Measurements from ENCODE around the gene PARVG. TPM values are rescaled to one million over a fixed set of nuclear protein-coding genes. Genes with fewer than 3 reads are reported as not detected.

PARVG gene
- total RNA-seq, 1 experiment from 2014 or later: not detected

DNA sequence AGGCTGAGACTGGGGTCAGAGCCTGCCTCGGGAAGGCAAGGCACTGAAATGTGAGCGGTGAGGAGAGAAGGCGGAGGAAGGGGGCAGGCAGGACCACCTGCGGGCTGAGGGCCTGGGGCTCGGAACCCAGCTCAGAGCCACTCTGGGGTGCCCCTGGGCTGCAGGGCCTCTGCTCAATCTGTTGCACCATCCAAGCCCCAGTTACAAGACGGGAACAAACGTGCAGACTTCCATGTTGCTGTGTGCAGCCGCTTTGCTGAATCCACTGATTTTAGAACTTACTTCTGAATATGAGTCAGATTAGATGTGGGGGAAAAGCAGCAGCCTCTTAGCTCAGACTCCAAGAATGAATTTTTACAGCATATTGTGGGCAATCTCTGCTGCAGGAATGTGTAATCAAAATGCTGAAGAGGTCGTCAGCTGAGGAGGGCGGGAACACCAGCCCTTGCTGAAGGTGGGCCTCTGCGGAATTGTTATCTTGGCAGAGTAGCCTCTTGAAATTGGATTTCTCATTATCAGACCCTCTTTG lies 21.6 kb downstream of the PARVG start:
- H3K9me2 ChIP-seq (replicated peaks; ENCODE audit: low read length): no peaks in the 10 kb centered on the region
- no peaks in the 10 kb centered on the region for H3K36me3 ChIP-seq (ENCODE audit: low read depth, low read length)
- TF ChIP-seq EZH2 (IDR thresholded peaks at IDR 0.05; ENCODE audit: low read length, unreplicated experiment) (no peak), EZH2phosphoT487 (IDR thresholded peaks at IDR 0.05; ENCODE audit: borderline replicate concordance, low read length) (no peak)
- TF ChIP-seq, protein P1, sequence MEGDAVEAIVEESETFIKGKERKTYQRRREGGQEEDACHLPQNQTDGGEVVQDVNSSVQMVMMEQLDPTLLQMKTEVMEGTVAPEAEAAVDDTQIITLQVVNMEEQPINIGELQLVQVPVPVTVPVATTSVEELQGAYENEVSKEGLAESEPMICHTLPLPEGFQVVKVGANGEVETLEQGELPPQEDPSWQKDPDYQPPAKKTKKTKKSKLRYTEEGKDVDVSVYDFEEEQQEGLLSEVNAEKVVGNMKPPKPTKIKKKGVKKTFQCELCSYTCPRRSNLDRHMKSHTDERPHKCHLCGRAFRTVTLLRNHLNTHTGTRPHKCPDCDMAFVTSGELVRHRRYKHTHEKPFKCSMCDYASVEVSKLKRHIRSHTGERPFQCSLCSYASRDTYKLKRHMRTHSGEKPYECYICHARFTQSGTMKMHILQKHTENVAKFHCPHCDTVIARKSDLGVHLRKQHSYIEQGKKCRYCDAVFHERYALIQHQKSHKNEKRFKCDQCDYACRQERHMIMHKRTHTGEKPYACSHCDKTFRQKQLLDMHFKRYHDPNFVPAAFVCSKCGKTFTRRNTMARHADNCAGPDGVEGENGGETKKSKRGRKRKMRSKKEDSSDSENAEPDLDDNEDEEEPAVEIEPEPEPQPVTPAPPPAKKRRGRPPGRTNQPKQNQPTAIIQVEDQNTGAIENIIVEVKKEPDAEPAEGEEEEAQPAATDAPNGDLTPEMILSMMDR (conservative IDR thresholded peaks at IDR 0.05; ENCODE audit: low read depth, low read length): no peak
- intact Hi-C loops (cut with micrococcal nuclease): no loop called here
- no peaks in the 10 kb centered on the region for H3K4me1 ChIP-seq (ENCODE audit: insufficient read depth, low read length)
- no peak overlapping the region for H3K9ac ChIP-seq (ENCODE audit: low read length)
- H3K27me3 ChIP-seq (ENCODE audit: low read length): peaks cover 4% of the 10 kb centered on the region; the same call in 1 of the 2 replicates
- H3K4me3 ChIP-seq (ENCODE audit: low read length): no peak overlapping the region
- ChIA-PET POLR2A (ENCODE audit: unreplicated experiment) (no interaction called here), CTCF (no interaction called here)
- H2AFZ ChIP-seq (ENCODE audit: low read length): no peak overlapping the region
- H3F3A ChIP-seq (ENCODE audit: low read length, unreplicated experiment): no peaks in the 10 kb centered on the region
- DNase-seq: no peak
- H3K27ac ChIP-seq (ENCODE audit: low read length): no peak overlapping the region
- no TSS peak for BruUV-seq (replicated peaks)
- no peak overlapping the region for H3K4me2 ChIP-seq (ENCODE audit: low read length)
- ATAC-seq: no peak
- H4K20me1 ChIP-seq (ENCODE audit: low read length): no peaks in the 10 kb centered on the region
- H3K79me2 ChIP-seq (ENCODE audit: low read length): no peaks in the 10 kb centered on the region
- H3K9me3 ChIP-seq (ENCODE audit: low read length): no peaks in the 10 kb centered on the region

DNA sequence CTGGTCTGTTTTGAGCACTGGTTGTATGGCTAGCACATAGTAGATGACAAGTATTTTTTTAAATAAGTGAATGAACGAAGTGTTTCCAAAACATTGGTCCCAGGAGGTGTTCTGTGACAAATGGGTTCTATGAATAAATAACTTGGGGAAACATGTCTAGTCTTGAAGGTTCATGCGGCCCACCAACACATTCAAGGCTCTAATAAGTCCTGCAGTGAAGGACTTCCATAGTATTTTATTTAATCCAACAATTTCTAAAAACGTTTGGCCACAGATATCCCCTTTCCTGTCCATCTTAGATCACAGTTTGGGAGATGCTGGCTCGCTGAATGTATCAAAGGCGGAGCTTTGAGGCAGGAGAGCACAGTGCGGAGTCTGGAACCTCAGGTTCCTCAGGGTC lies 22.5 kb downstream of the PARVG start:
- Histone ChIP-seq H3K9me3 (ENCODE audit: low read length) (no peaks in the 10 kb centered on the region), H3F3A (ENCODE audit: low read length, unreplicated experiment) (no peaks in the 10 kb centered on the region), H3K27me3 (ENCODE audit: low read length) (peaks cover 4% of the 10 kb centered on the region; the same call in 1 of the 2 replicates), H2AFZ (ENCODE audit: low read length) (no peak overlapping the region), H3K9me2 (replicated peaks; ENCODE audit: low read length) (no peaks in the 10 kb centered on the region), H3K4me1 (ENCODE audit: insufficient read depth, low read length) (no peaks in the 10 kb centered on the region), H3K4me3 (ENCODE audit: low read length) (no peak overlapping the region), H4K20me1 (ENCODE audit: low read length) (no peaks in the 10 kb centered on the region), H3K4me2 (ENCODE audit: low read length) (no peak overlapping the region), H3K79me2 (ENCODE audit: low read length) (no peaks in the 10 kb centered on the region), H3K36me3 (ENCODE audit: low read depth, low read length) (no peaks in the 10 kb centered on the region), H3K27ac (ENCODE audit: low read length) (no peak overlapping the region), H3K9ac (ENCODE audit: low read length) (no peak overlapping the region)
- ATAC-seq (no peak), DNase-seq (no peak)
- CTCF ChIA-PET: no interaction called here
- POLR2A ChIA-PET (ENCODE audit: unreplicated experiment): no interaction called here
- no TSS peak for BruUV-seq (replicated peaks)
- TF ChIP-seq EZH2 (IDR thresholded peaks at IDR 0.05; ENCODE audit: low read length, unreplicated experiment) (no peak), EZH2phosphoT487 (IDR thresholded peaks at IDR 0.05; ENCODE audit: borderline replicate concordance, low read length) (no peak)
- TF ChIP-seq, protein P1 (conservative IDR thresholded peaks at IDR 0.05; ENCODE audit: low read depth, low read length): no peak
- intact Hi-C loops (cut with micrococcal nuclease): no loop called here

DNA sequence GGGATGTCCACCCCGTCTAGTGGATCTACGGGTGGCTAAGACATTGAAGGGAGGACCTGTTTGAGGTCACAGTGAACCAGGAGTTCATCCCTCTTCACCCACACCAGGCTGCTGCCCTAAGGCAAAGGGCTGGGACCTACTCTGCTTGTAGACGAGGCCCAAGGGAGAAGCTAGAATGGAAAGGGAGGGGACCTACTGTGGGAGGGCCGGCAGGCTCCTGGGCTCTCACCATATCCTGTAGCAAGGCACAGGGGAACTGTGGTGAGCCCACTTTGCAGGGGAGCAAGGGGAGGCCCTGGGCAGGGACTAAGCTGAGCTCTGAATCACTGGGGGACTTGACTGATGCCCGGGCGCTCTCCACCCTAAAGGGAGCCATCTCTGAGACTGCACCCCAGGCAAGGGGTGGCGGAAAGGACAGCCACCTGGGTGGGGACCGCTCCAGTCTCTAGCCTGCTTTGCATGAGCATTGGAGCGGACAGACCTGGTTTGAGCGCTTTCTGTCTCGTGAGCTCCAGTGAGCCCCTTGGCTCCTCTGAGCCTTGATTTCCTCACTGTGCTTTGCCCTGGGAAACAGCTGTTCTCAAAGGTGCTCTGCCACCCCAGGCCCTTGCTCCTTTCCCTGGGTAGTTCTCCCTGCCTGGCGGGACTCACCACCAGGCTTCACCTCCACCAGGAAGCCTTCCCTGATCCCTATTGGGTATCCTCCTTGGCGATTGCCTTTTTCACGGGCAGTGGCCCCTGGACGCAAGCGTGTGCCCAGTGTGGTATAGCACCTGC lies 24.2 kb downstream of the PARVG start:
- ATAC-seq: no peak
- BruUV-seq (replicated peaks): no TSS peak
- H3K4me2 ChIP-seq (ENCODE audit: low read length): no peak overlapping the region
- TF ChIP-seq, protein P1 (conservative IDR thresholded peaks at IDR 0.05; ENCODE audit: low read depth, low read length): no peak
- intact Hi-C loops (cut with micrococcal nuclease): no loop called here
- H4K20me1 ChIP-seq (ENCODE audit: low read length): no peaks in the 10 kb centered on the region
- H3K4me1 ChIP-seq (ENCODE audit: insufficient read depth, low read length): no peaks in the 10 kb centered on the region
- no peaks in the 10 kb centered on the region for H3K36me3 ChIP-seq (ENCODE audit: low read depth, low read length)
- CTCF ChIA-PET: no interaction called here
- H2AFZ ChIP-seq (ENCODE audit: low read length): no peak overlapping the region
- H3K79me2 ChIP-seq (ENCODE audit: low read length): no peaks in the 10 kb centered on the region
- no peak overlapping the region for H3K27ac ChIP-seq (ENCODE audit: low read length)
- no peaks in the 10 kb centered on the region for H3F3A ChIP-seq (ENCODE audit: low read length, unreplicated experiment)
- DNase-seq: no peak
- no peaks in the 10 kb centered on the region for H3K9me3 ChIP-seq (ENCODE audit: low read length)
- peaks cover 14% of the 10 kb centered on the region for H3K27me3 ChIP-seq (ENCODE audit: low read length)
- no peaks in the 10 kb centered on the region for H3K9me2 ChIP-seq (replicated peaks; ENCODE audit: low read length)
- no peak overlapping the region for H3K4me3 ChIP-seq (ENCODE audit: low read length)
- H3K9ac ChIP-seq (ENCODE audit: low read length): no peak overlapping the region
- POLR2A ChIA-PET (ENCODE audit: unreplicated experiment): no interaction called here
